ENCODE results near the gene CCNF.

- TF ChIP-seq YY1 (IDR thresholded peaks at IDR 0.05; ENCODE audit: insufficient read depth, insufficient read length) (no peak), ZNF274 (IDR thresholded peaks at IDR 0.05; ENCODE audit: low read depth, low read length) (no peak), SUZ12 (IDR thresholded peaks at IDR 0.05; ENCODE audit: extremely low read depth, insufficient read depth, insufficient read length) (no peak)
Observed at GRCh38 chr16:2429771-2430663, 770 bp downstream of the CCNF start.

Data from NT2/D1 (cell line).